Body of pancreas (tissue), 4 donors: ENCODE results near the gene ARHGAP27.

Experiments
- POLR2A ChIP-seq, 3 donors: fragments of 450-650 bp; IDR thresholded peaks; one replicate each; pipeline ENCODE4 v1.6.1; 2016; ENCODE audit warnings: antibody characterized with exemption in 3 of 3, mild to moderate bottlenecking in 2 of 3
- TF ChIP-seq, protein P1 (sequence below), 7 experiments: fragments of 450-650 bp in 4 of 7; fragments of 200-600 bp in 3 of 7; sonication (generic) in 3 of 7; IDR thresholded peaks; one replicate each; pipeline ENCODE4 v1.5.1; 2016 to 2019; ENCODE audit warnings: antibody characterized with exemption in 7 of 7

DNA sequence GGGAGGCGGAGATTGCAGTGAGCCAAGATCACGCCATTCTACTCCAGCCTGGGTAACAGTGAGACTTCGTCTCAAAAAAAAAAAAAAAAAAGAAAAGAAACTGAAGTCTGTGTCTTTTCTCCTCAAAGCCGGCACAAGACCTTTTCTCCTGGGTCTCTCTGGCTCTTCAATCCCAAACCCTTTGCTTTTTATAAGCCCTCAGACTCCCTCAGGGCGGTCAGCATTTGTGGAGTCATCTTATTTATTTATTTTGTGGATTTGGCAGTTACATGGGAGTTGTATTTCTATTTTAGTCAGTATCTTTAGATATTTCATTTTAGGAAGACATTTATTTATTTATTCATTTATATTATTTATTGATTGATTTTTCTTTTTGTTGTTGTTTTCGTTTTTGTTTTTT, 58.2 kb downstream of the ARHGAP27 start:
- TF ChIP-seq POLR2A (IDR thresholded peaks at IDR 0.05): no peak
- TF ChIP-seq, protein P1, sequence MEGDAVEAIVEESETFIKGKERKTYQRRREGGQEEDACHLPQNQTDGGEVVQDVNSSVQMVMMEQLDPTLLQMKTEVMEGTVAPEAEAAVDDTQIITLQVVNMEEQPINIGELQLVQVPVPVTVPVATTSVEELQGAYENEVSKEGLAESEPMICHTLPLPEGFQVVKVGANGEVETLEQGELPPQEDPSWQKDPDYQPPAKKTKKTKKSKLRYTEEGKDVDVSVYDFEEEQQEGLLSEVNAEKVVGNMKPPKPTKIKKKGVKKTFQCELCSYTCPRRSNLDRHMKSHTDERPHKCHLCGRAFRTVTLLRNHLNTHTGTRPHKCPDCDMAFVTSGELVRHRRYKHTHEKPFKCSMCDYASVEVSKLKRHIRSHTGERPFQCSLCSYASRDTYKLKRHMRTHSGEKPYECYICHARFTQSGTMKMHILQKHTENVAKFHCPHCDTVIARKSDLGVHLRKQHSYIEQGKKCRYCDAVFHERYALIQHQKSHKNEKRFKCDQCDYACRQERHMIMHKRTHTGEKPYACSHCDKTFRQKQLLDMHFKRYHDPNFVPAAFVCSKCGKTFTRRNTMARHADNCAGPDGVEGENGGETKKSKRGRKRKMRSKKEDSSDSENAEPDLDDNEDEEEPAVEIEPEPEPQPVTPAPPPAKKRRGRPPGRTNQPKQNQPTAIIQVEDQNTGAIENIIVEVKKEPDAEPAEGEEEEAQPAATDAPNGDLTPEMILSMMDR (IDR thresholded peaks at IDR 0.05): no peak
